Neural crest cell (in vitro differentiated cells): ENCODE data around the gene DDX31. TPM values are rescaled to one million over a fixed set of nuclear protein-coding genes. Genes with fewer than 3 reads are reported as not detected.

Source experiments
- DNase-seq: peaks from one replicate; pipeline ENCODE4 v3.0.0; 2021; ENCODE audit warnings: low read depth, mixed read lengths, low spot score
- H3K27ac Mint-ChIP-seq: one replicate; pipeline ENCODE4 v1.8.0; 2021; ENCODE audit warnings: mild to moderate bottlenecking, mixed read lengths; ENCODE audit not compliant: unreplicated experiment
- H3K27me3 Mint-ChIP-seq: 2 replicates; pipeline ENCODE4 v1.8.0; 2021; ENCODE audit warnings: low read depth, mild to moderate bottlenecking, mixed read lengths
- H3K36me3 Mint-ChIP-seq: 2 replicates; pipeline ENCODE4 v1.8.0; 2021; ENCODE audit warnings: low read depth, mild to moderate bottlenecking, mixed read lengths
- H3K4me1 Mint-ChIP-seq: 2 replicates; pipeline ENCODE4 v1.8.0; 2021; ENCODE audit warnings: mixed read lengths
- H3K4me3 Mint-ChIP-seq: one replicate; pipeline ENCODE4 v1.8.0; 2021; ENCODE audit warnings: mild to moderate bottlenecking, mixed read lengths
- H3K9me3 Mint-ChIP-seq: 2 replicates; pipeline ENCODE4 v1.8.0; 2021; ENCODE audit warnings: mixed read lengths
- total RNA-seq: library from RNA; stranded (reverse); gene quantifications from 2 replicates; pipeline ENCODE4 v1.2.1, GENCODE V29; 2021
- TF ChIP-seq, protein P1 (sequence below): fragments of 200-600 bp; sonication (generic); conservative IDR thresholded peaks from 2 replicates; pipeline ENCODE4 v1.5.0; 2021; ENCODE audit warnings: antibody characterized with exemption, mild to moderate bottlenecking

The DDX31 gene
- total RNA-seq, 1 donor from 2014 or later = 20.9 TPM

DNA sequence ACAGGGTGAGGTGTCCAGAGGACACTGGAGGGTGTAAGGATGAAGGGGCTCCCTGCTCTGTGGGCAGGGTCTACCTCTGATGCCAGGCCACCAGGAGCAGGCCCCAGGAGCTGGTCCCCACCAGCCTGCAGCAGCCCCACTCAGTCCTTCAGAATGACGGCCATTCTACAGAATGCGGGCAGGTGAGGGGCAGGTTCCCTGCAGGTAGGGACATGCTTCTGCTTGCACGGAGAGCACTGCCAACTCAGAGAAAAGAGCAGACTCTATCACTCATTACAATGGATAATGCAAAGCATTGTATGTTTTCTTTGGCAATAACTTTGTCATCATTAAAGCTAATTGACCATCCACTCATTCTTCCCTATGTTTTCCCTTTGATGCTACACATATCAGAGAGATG, 39.0 kb downstream of the DDX31 start:
- TF ChIP-seq, protein P1, sequence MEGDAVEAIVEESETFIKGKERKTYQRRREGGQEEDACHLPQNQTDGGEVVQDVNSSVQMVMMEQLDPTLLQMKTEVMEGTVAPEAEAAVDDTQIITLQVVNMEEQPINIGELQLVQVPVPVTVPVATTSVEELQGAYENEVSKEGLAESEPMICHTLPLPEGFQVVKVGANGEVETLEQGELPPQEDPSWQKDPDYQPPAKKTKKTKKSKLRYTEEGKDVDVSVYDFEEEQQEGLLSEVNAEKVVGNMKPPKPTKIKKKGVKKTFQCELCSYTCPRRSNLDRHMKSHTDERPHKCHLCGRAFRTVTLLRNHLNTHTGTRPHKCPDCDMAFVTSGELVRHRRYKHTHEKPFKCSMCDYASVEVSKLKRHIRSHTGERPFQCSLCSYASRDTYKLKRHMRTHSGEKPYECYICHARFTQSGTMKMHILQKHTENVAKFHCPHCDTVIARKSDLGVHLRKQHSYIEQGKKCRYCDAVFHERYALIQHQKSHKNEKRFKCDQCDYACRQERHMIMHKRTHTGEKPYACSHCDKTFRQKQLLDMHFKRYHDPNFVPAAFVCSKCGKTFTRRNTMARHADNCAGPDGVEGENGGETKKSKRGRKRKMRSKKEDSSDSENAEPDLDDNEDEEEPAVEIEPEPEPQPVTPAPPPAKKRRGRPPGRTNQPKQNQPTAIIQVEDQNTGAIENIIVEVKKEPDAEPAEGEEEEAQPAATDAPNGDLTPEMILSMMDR = no peak
- Mint-ChIP-seq H3K4me1 (no peaks in the 10 kb centered on the region), H3K27me3 (no peaks in the 10 kb centered on the region), H3K36me3 (no peaks in the 10 kb centered on the region), H3K9me3 (no peaks in the 10 kb centered on the region), H3K4me3 (no peak overlapping the region), H3K27ac (no peak overlapping the region)
- DNase-seq = no peak

DNA sequence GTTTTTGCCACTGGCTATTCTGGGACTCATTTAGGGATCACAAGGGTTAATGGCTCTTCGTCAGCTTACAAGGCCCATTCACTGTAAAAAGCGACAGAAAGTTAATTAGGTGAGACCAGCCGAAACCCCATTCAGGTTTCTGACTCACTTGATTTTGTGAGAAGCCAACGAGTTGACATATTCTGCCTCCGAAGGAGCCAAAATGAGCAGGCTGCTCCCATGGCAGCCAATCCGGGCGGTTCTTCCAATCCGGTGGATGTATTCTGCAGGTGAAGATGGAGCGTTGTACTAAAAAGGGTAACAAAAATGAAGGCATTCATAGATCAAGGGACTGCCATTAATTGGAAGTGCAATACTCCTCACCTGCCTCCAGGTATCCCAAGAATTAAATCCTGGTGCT, 39.7 kb downstream of the DDX31 start:
- Mint-ChIP-seq H3K9me3 (no peaks in the 10 kb centered on the region), H3K36me3 (peaks cover 3% of the 10 kb centered on the region), H3K27ac (no peak overlapping the region), H3K4me1 (no peaks in the 10 kb centered on the region), H3K4me3 (no peak overlapping the region), H3K27me3 (no peaks in the 10 kb centered on the region)
- no peak for DNase-seq
- TF ChIP-seq, protein P1 = no peak

DNA sequence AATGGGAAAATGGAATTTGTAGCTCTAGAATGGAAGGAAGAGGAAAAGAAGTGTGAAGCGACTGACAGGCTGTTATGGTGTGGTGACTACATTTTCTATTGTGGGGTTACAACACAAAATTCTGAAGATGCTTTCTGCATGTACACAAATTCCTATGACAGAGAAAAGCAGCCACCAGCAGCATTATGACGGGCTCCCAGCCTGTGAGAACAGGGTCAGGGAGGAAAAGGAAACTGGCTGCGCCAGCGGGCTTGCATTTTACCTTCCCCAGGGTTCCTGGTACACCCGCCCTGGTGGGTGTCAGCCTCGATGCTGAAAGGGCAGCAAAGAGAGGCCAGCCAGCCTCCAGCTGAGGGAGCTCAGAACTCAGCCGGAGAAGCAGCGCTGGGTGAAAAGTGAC, 41.0 kb downstream of the DDX31 start:
- no peak overlapping the region for H3K4me3 Mint-ChIP-seq
- TF ChIP-seq, protein P1 = no peak
- H3K36me3 Mint-ChIP-seq = peaks cover 3% of the 10 kb centered on the region

DNA sequence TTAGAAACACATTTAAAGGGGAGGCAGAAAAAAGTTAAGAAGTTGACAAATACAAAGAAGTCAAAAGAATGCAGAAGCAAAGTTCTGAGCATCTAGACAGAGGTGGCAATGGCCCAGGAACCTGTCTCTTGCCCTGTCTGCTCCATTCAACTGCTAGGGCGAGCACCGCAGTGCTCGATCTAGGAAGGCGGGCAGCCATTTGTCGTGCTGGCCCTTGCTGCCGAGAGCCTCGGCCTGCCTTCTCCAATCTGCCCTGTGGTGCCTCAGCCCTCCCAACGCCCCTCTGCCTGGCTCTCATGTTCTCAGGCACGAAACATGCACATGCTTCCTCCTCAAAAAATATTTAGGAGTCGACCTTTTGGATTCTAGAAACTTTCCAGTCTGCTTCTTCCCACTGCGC, 42.2 kb downstream of the DDX31 start:
- H3K4me1 Mint-ChIP-seq = no peaks in the 10 kb centered on the region
- no peak overlapping the region for H3K4me3 Mint-ChIP-seq
- TF ChIP-seq, protein P1 = no peak
- H3K27me3 Mint-ChIP-seq = no peaks in the 10 kb centered on the region
- H3K9me3 Mint-ChIP-seq = no peaks in the 10 kb centered on the region
- DNase-seq = no peak
- no peak overlapping the region for H3K27ac Mint-ChIP-seq
- H3K36me3 Mint-ChIP-seq = peaks cover 3% of the 10 kb centered on the region

More for the DNA sequence above, 41.0 kb downstream of the DDX31 start:
- H3K9me3 Mint-ChIP-seq = no peaks in the 10 kb centered on the region
- no peaks in the 10 kb centered on the region for H3K4me1 Mint-ChIP-seq
- no peaks in the 10 kb centered on the region for H3K27me3 Mint-ChIP-seq
- no peak overlapping the region for H3K27ac Mint-ChIP-seq
- no peak for DNase-seq

DNA sequence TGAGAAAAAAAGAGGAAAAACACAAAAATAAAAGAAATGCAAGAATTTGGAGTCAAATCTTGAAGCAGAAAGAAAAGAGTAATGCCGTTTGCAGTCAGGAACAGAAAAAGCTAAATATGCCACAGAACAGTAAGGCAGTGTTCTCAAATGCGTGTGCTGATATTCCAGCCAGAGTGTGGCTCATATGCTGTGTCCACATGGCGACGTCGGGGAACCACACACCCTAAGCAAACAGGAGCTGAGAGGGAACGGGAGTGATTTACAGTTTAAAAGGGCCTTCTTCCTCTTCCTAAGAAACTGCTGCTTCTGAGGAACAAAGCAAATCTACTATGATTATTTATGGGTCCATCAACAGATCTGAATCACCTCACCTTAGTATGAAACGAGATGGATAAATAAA, 42.7 kb downstream of the DDX31 start:
- H3K4me1 Mint-ChIP-seq = no peaks in the 10 kb centered on the region
- TF ChIP-seq, protein P1 = no peak
- no peaks in the 10 kb centered on the region for H3K9me3 Mint-ChIP-seq
- no peak overlapping the region for H3K27ac Mint-ChIP-seq
- DNase-seq = no peak
- no peak overlapping the region for H3K4me3 Mint-ChIP-seq
- no peaks in the 10 kb centered on the region for H3K27me3 Mint-ChIP-seq
- H3K36me3 Mint-ChIP-seq = peaks cover 3% of the 10 kb centered on the region

DNA sequence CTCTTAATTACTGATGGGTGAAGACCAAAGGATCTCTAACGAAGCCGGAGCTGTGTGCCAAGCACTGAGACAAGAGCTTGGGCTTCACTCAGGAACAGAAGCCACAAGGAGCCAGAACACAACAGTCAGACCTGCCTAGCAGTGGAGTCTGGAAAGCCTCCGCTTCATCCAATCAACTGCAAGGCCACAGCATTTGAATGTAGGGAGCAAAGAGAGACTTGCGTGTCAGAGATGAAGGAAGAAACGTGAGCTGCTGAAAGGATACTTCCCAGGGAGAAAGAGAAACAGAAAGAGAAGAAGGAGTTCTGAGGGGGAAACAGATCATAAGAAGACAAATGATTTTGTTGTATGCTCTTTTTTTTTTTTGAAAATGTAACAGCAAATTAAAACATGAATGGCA, 43.5 kb downstream of the DDX31 start:
- H3K27ac Mint-ChIP-seq = no peak overlapping the region
- no peak overlapping the region for H3K4me3 Mint-ChIP-seq
- TF ChIP-seq, protein P1 = no peak
- H3K27me3 Mint-ChIP-seq = no peaks in the 10 kb centered on the region
- peaks cover 3% of the 10 kb centered on the region for H3K36me3 Mint-ChIP-seq
- H3K4me1 Mint-ChIP-seq = no peaks in the 10 kb centered on the region
- DNase-seq = no peak
- H3K9me3 Mint-ChIP-seq = no peaks in the 10 kb centered on the region
